Smooth muscle cell (in vitro differentiated cells): ENCODE results near the gene ABHD16A. TPM values are rescaled to one million over a fixed set of nuclear protein-coding genes. Genes with fewer than 3 reads are reported as not detected.

Source experiments
- DNase-seq: peaks from one replicate; lab custom pipeline; 2025; ENCODE audit not compliant: unreplicated experiment; lab: John Stamatoyannopoulos, UW
- H2AFZ ChIP-seq: fragments of 200-600 bp; sonication (generic); 2 replicates; pipeline ENCODE4 v1.6.0; 2016; ENCODE audit warnings: antibody characterized with exemption, low read depth, mild to moderate bottlenecking
- H3F3A ChIP-seq: fragments of 200-600 bp; sonication (generic); 2 replicates; pipeline ENCODE4 v1.6.0; 2017; ENCODE audit warnings: antibody characterized with exemption, low read depth
- H3K27ac ChIP-seq: fragments of 200-600 bp; sonication (generic); 2 replicates; pipeline ENCODE4 v1.5.1; 2016; ENCODE audit warnings: low read depth, mild to moderate bottlenecking
- H3K27me3 ChIP-seq: fragments of 200-600 bp; sonication (generic); 2 replicates; pipeline ENCODE4 v1.6.1; 2016; ENCODE audit warnings: low read depth, mild to moderate bottlenecking
- H3K36me3 ChIP-seq: fragments of 200-600 bp; sonication (generic); 2 replicates; pipeline ENCODE4 v1.5.1; 2016; ENCODE audit warnings: low read depth
- H3K4me1 ChIP-seq: fragments of 200-600 bp; sonication (generic); 2 replicates; pipeline ENCODE4 v1.5.1; 2016; ENCODE audit warnings: low read depth
- H3K4me2 ChIP-seq: fragments of 200-600 bp; sonication (generic); 2 replicates; pipeline ENCODE4 v1.6.0; 2016; ENCODE audit warnings: mild to moderate bottlenecking
- H3K4me3 ChIP-seq: fragments of 200-600 bp; sonication (generic); 2 replicates; pipeline ENCODE4 v1.5.1; 2016; ENCODE audit warnings: mild to moderate bottlenecking
- H3K79me2 ChIP-seq: fragments of 200-600 bp; sonication (generic); 2 replicates; pipeline ENCODE4 v1.6.0; 2016; ENCODE audit warnings: low read depth, mild to moderate bottlenecking
- H3K9ac ChIP-seq: fragments of 200-600 bp; sonication (generic); 2 replicates; pipeline ENCODE4 v1.6.0; 2016; ENCODE audit warnings: low read depth
- H3K9me3 ChIP-seq: fragments of 200-600 bp; sonication (generic); replicated peaks from 2 replicates; pipeline ENCODE4 v1.5.1; 2016; ENCODE audit warnings: low read depth
- H4K20me1 ChIP-seq: fragments of 200-600 bp; sonication (generic); 2 replicates; pipeline ENCODE4 v1.6.0; 2016; ENCODE audit warnings: low read depth
- WGBS: methylation state at CpG from one replicate; pipeline ENCODE4 v1.1.7; 2016; ENCODE audit warnings: low lambda C conversion rate; 5-methylcytosine and 5-hydroxymethylcytosine counted together
- polyA plus RNA-seq: library from polyadenylated mRNA; unstranded; fragments of >200 nt; fragmentation: Nextera tagmentation; extraction: Ambion mirVana; gene quantifications from 2 replicates; pipeline ENCODE4 v1.2.1, GENCODE V29; 2016
- total RNA-seq: library from RNA; depleted of rRNA; stranded (reverse); fragments of >200 nt; gene quantifications from 2 replicates; pipeline ENCODE4 v1.2.3, GENCODE V29; 2014
- TF ChIP-seq, protein P1 (sequence below): fragments of 200-600 bp; sonication (generic); IDR thresholded peaks from 2 replicates; pipeline ENCODE4 v1.5.1; 2017; ENCODE audit warnings: borderline replicate concordance, mild to moderate bottlenecking, antibody characterized with exemption; ENCODE audit not compliant: insufficient read depth, poor library complexity, severe bottlenecking

Gene ABHD16A
- total and polyA plus RNA-seq, 2 experiments from 2014 or later = 24.9 to 39.9 TPM

GRCh38 chr6:31686483-31686882, 16.6 kb downstream of the ABHD16A start:
- Histone ChIP-seq H3K36me3 (no peaks in the 10 kb centered on the region), H3K27ac (no peak overlapping the region), H3K9me3 (no peaks in the 10 kb centered on the region), H3K4me2 (no peak overlapping the region), H3K27me3 (no peaks in the 10 kb centered on the region), H3K79me2 (no peaks in the 10 kb centered on the region), H3F3A (no peaks in the 10 kb centered on the region), H3K9ac (no peak overlapping the region), H3K4me1 (peaks cover 9% of the 10 kb centered on the region), H4K20me1 (no peaks in the 10 kb centered on the region), H3K4me3 (no peak overlapping the region), H2AFZ (no peak overlapping the region)
- 98% methylated on average over 5 of the region's 5 CpGs for WGBS
- TF ChIP-seq, protein P1, sequence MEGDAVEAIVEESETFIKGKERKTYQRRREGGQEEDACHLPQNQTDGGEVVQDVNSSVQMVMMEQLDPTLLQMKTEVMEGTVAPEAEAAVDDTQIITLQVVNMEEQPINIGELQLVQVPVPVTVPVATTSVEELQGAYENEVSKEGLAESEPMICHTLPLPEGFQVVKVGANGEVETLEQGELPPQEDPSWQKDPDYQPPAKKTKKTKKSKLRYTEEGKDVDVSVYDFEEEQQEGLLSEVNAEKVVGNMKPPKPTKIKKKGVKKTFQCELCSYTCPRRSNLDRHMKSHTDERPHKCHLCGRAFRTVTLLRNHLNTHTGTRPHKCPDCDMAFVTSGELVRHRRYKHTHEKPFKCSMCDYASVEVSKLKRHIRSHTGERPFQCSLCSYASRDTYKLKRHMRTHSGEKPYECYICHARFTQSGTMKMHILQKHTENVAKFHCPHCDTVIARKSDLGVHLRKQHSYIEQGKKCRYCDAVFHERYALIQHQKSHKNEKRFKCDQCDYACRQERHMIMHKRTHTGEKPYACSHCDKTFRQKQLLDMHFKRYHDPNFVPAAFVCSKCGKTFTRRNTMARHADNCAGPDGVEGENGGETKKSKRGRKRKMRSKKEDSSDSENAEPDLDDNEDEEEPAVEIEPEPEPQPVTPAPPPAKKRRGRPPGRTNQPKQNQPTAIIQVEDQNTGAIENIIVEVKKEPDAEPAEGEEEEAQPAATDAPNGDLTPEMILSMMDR = no peak
- no peak for DNase-seq

GRCh38 chr6:31683591-31683990, 19.5 kb downstream of the ABHD16A start:
- H3K79me2 ChIP-seq = no peaks in the 10 kb centered on the region
- peaks cover 14% of the 10 kb centered on the region for H3K4me1 ChIP-seq
- H3K4me2 ChIP-seq = peak overlapping the region; percentile 83
- H3K4me3 ChIP-seq = peak overlapping the region; percentile 38
- WGBS = 77% methylated on average over 13 of the region's 13 CpGs
- H3F3A ChIP-seq = no peaks in the 10 kb centered on the region
- no peaks in the 10 kb centered on the region for H3K36me3 ChIP-seq
- H3K9ac ChIP-seq = no peak overlapping the region
- TF ChIP-seq, protein P1 = no peak
- no peak for DNase-seq
- no peak overlapping the region for H2AFZ ChIP-seq
- H3K9me3 ChIP-seq = no peaks in the 10 kb centered on the region
- H3K27me3 ChIP-seq = no peaks in the 10 kb centered on the region
- no peak overlapping the region for H3K27ac ChIP-seq
- no peaks in the 10 kb centered on the region for H4K20me1 ChIP-seq

DNA sequence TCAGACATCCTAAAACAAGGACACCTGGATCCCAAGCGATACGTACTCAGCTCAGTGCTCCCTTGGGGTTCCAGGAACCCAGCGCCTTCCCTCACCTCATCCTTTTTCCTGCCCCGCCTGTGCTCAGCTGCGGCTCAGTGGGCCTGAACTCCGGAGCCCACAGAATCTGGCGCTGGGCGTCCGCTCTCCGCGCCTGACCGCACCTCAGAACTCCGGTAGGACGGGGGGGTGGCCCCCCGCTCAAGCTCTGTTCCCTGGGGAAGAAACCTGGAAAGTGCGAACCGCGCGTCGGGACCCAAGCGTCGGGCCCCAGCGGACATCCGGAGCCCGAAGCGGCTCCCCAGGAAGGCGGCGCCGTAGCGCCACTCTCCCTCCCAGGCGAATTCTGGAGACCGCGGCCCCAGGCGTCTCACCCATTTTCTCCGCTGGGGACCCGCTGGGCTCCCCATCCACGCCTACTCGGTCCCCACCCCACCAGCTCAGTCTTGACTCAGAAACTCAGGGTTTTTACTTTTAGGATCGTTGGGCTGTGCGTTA, 21.9 kb downstream of the ABHD16A start:
- H3K4me3 ChIP-seq = peak overlapping the region; percentile 60
- H3K27me3 ChIP-seq = no peaks in the 10 kb centered on the region
- peak overlapping the region; percentile 28 for H3K9ac ChIP-seq
- H3K79me2 ChIP-seq = no peaks in the 10 kb centered on the region
- no peaks in the 10 kb centered on the region for H3F3A ChIP-seq
- no peak for DNase-seq
- H3K36me3 ChIP-seq = no peaks in the 10 kb centered on the region
- 2% methylated on average over 40 of the region's 40 CpGs for WGBS
- H2AFZ ChIP-seq = peak overlapping the region; percentile 70
- peaks cover 14% of the 10 kb centered on the region for H3K4me1 ChIP-seq
- H3K27ac ChIP-seq = no peak overlapping the region
- TF ChIP-seq, protein P1 = no peak
- H4K20me1 ChIP-seq = no peaks in the 10 kb centered on the region
- H3K4me2 ChIP-seq = peak overlapping the region; percentile 100
- H3K9me3 ChIP-seq = no peaks in the 10 kb centered on the region
